DMS53 treated with DMSO at 0.1 percent for 48 hours (cell line): ENCODE data around the gene PDSS2.
"Not testable (repeated sequence)": the region's sequence is repeated elsewhere in the genome, so short reads cannot be mapped to it uniquely, and the experiment has no call there.

Experiments
- DNase-seq: peaks from one replicate; lab custom pipeline; 2025; ENCODE audit not compliant: unreplicated experiment; lab: John Stamatoyannopoulos, UW

The PDSS2 gene

GRCh38 chr6:107329063-107329860 is 130.1 kb downstream of the PDSS2 start:
- DNase-seq: no peak

- no peak for DNase-seq
These were observed 131.3 kb downstream of the PDSS2 start for GRCh38 chr6:107328081-107328480.

GRCh38 chr6:107323133-107323785 is 136.1 kb downstream of the PDSS2 start:
- no peak for DNase-seq

- DNase-seq: no peak
These were observed 137.6 kb downstream of the PDSS2 start for GRCh38 chr6:107321793-107322192.

GRCh38 chr6:107319906-107320530 is 139.3 kb downstream of the PDSS2 start:
- DNase-seq: no peak

GRCh38 chr6:107318100-107318736 is 141.1 kb downstream of the PDSS2 start:
- DNase-seq: peak; percentile 8

GRCh38 chr6:107315114-107315513 is 144.2 kb downstream of the PDSS2 start:
- no peak for DNase-seq

GRCh38 chr6:107314531-107314939 is 144.8 kb downstream of the PDSS2 start:
- DNase-seq: no peak

DNA sequence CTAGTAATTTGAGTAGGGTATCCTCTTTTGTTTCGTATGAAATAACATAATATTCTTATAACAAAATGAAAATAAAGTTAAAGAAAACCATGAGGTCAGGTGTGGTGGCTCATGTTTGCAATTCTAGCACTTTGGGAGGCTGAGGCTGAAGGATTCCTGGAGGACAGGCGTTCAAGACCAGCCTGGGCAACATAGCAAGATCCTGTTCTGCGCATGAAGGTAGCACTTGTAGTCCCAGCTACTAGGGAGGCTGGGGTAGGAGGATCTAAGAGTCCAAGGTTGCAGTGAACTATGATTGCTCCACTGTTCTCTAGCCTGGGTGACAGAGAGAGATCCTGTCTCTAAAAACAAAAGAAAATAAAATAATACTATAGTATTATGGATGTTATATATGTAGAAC is 145.6 kb downstream of the PDSS2 start:
- DNase-seq: no peak

DNA sequence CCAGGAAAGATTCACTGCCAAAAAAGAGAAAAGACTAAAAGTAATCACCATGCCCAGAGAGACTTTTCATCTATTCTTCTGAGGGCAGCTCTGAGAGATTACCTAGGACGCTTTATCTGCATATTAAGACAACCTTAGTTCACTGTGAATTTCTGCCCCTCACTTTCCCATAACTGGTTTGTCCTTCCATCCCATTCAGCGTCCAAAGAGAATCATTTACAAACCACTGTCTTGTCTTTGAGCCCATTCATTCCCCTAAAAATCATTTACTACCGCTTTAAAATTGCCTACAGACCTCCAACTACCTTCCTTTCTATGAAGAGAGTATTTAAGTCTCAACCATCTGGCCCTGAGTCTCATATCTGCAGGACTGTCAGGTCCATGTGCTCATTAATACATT is 149.0 kb downstream of the PDSS2 start:
- no peak for DNase-seq

- no peak for DNase-seq
These were observed 150.7 kb downstream of the PDSS2 start for GRCh38 chr6:107308677-107309076.

GRCh38 chr6:107305994-107306393 is 153.4 kb downstream of the PDSS2 start:
- DNase-seq: not testable (repeated sequence)

DNA sequence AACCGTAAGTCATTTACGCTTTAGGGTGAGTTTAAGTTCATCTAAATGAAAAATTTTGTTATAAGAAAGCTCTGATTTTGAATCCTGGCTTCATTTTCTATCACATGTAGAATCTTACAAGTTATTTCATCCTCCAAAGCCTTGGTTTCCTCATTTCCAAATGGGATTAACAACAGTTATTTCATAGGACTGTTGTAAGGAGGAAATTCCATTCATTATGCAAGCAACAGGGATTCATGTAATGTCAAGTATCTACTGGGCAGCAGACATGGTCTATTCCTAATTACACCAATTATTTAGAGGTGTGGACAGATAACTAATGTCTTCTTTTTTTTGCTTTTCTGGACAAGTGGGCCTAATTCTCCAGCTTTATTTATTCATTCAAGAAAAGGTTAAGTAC is 154.0 kb downstream of the PDSS2 start:
- no peak for DNase-seq

DNA sequence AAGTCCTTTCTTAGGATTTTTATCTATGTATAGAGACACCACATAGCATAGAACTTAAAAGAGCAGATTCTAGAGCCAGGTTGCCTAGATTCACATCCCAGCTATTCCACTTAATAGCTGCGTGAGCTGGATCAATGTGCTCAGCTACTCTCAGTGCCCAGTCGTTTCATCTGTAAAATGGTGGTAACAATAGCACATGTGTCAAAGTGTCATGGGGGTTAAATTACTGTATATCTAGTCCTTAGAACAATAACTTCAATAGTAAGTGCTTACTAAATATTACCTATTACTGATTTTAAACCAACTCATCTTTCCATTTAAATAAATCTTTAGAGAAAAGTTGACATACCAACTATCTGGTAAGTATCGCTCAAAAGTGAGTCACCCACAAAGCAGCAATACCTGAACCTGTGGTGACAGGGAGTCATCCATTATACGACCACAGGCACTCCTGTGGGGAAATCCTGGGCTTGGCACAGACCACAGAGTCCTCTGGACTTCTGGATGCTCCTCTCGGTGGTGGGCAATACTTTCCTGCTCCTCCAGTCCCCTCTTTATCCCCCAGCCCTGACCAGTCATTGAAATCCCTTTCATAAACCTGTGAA is 154.8 kb downstream of the PDSS2 start:
- DNase-seq: no peak

DNA sequence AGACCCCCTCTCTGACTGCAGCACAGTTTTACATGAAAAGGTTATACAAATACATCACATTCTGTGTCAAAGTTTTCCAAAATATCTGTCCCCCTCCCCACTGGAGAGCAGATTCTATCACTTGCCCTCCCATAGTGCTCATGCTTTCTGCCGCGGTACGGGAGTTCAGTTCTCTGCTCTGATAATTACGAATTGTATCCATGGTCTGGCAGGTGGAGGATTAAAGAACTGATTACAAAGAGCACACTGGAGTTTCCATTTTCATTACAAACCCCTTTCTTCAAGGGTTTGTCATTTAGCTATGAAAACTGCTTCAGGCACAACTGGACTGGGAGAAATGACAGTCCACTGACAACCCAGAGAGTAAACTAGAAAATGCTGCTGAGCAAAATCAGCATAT is 166.0 kb downstream of the PDSS2 start:
- DNase-seq: no peak

DNA sequence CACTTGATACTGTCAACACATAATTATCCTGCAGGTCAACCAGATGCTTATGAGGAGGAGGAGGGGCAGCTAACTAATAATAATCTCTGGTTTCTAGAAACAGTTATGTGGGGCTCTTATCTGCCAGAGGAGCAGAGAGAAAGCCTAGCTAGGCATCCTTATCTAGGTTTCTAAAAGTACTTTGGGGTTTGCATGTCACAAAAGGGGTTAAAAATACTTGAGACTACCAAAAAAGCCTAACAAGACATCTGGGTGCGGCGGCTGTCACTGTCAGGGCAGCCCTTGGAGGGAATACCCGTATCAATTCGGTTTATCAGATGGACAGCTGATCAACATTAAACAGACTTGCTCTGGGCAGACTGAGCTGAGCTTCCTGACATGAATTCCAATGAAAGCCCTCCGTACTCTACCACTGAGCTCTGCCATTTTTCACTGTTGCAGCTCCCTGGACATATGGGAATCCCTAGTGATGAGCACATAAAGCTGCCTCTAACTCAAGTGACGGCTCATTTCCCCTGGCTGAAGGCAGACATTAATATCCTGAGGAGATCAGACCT is 166.6 kb downstream of the PDSS2 start:
- DNase-seq: no peak

DNA sequence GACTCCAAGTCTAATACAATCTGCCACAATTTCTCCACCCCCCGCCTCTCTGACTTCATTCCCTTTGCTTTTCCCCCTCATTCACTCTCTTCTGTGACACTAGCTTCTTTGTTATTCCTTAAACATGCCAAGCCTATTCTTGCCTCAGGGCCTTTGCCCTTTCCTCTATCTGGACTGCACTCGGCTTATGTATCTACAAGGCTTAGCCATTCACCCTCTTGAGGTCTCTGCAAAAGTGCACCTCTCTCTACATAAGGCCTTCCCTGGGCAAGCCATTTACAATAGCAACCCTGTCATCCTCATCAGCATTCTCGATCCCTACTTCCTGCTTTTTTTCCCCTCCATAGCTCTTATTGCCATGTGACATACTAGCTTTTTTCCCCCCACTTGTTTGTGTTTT is 168.9 kb downstream of the PDSS2 start:
- DNase-seq: no peak

DNA sequence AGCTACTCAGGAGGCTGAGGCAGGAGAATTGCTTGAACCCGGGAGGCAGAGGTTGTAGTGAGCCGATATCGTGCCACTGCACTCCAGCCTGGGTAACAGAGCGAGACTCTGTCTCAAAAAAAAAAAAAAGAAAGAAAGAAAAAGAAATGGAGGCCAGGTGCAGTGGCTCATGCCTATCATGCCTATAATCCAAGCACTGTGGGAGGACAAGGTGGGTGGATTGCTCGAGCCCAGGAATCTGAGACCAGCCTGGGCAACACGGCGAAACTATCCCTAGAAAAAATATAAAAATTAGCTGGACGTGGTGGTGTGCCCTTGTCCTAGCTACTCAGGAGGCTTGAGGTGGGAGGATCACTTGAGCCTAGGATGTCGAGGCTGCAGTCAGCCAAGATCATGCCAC is 170.1 kb downstream of the PDSS2 start:
- not testable (repeated sequence) for DNase-seq

GRCh38 chr6:107285683-107286082 is 173.7 kb downstream of the PDSS2 start:
- DNase-seq: not testable (repeated sequence)

DNA sequence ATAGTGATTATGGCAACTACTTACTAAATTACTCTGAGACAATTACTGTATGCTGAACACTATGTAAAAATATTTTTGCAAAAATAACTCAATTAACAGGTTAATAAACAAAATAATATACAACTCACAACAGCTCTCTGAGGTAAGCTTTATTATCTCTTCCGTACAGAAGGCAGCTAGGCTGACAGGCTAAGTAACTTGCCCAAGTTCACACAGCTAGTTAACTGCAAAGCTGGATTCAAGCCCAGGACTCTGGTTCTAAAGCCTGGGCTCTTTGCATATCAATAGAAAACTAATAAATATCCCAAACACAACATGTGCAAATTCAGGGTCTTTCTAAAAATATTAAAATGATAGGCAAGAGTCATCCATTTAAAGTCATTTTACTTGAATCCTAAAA is 174.6 kb downstream of the PDSS2 start:
- no peak for DNase-seq

DNA sequence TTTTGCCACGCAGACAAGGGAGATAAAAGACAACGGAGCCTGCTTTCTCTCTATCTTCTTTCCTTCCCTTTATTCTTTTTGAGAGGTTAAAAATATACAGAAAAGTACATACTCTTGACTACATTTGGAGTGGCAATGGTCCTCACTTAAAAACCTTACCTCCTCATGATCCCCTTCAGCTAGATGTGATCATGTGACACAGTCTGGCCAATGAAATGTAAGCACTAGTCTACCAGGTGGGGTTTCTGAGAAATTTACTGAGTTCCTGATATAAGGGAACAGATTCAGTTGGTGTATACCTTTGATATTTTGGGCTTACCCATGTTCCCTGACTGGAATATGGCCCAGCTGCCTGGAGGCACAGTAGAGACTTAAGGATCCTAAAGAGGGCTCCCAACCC is 178.6 kb downstream of the PDSS2 start:
- DNase-seq: no peak
